HG03354 (cell line): ENCODE results near the gene GLRA2.
A peak's percentile ranks its signal among the peaks of the same experiment; 100 is the strongest.

ENCODE experiments used
- ATAC-seq: cut with Tn5 transposase; IDR thresholded peaks from one replicate; pipeline ENCODE4 v1.9.1; 2021; ENCODE audit warnings: mild to moderate bottlenecking; ENCODE audit not compliant: unreplicated experiment, poor library complexity, severe bottlenecking

GLRA2 gene

GRCh38 chrX:14694611-14695010 lies 165.3 kb downstream of the GLRA2 start:
- no peak for ATAC-seq

GRCh38 chrX:14697451-14697850 lies 168.1 kb downstream of the GLRA2 start:
- peak; percentile 91 for ATAC-seq

GRCh38 chrX:14698790-14699189 lies 169.5 kb downstream of the GLRA2 start:
- no peak for ATAC-seq

GRCh38 chrX:14700982-14701381 lies 171.6 kb downstream of the GLRA2 start:
- ATAC-seq = no peak

GRCh38 chrX:14702145-14702544 lies 172.8 kb downstream of the GLRA2 start:
- no peak for ATAC-seq

- ATAC-seq = no peak
Observed at GRCh38 chrX:14712096-14712495, 182.8 kb downstream of the GLRA2 start.

- no peak for ATAC-seq
Observed at GRCh38 chrX:14717949-14718348, 188.6 kb downstream of the GLRA2 start.

- no peak for ATAC-seq
Observed at GRCh38 chrX:14718403-14718802, 189.1 kb downstream of the GLRA2 start.

GRCh38 chrX:14729058-14729457 lies 199.7 kb downstream of the GLRA2 start:
- ATAC-seq = no peak

- ATAC-seq = no peak
Observed at GRCh38 chrX:14738643-14739042, 209.3 kb downstream of the GLRA2 start.

GRCh38 chrX:14753441-14753840 lies 224.1 kb downstream of the GLRA2 start:
- no peak for ATAC-seq

GRCh38 chrX:14758029-14758491 lies 228.7 kb downstream of the GLRA2 start:
- no peak for ATAC-seq

GRCh38 chrX:14775416-14775815 lies 246.1 kb downstream of the GLRA2 start:
- ATAC-seq = no peak

- no peak for ATAC-seq
Observed at GRCh38 chrX:14776901-14777300, 247.6 kb downstream of the GLRA2 start.

GRCh38 chrX:14777525-14777924 lies 248.2 kb downstream of the GLRA2 start:
- no peak for ATAC-seq

GRCh38 chrX:14779580-14779979 lies 250.2 kb downstream of the GLRA2 start:
- no peak for ATAC-seq
